ENCODE results near the gene SEC31B. TPM values are rescaled to one million over a fixed set of nuclear protein-coding genes. Genes with fewer than 3 reads are reported as not detected.

The SEC31B gene
- total RNA-seq (2022; extraction: Qiagen RNA extraction; ENCODE audit: low read depth): 2.2 to 3.1 TPM (median 2.5 TPM) in 5 replicates

DNA sequence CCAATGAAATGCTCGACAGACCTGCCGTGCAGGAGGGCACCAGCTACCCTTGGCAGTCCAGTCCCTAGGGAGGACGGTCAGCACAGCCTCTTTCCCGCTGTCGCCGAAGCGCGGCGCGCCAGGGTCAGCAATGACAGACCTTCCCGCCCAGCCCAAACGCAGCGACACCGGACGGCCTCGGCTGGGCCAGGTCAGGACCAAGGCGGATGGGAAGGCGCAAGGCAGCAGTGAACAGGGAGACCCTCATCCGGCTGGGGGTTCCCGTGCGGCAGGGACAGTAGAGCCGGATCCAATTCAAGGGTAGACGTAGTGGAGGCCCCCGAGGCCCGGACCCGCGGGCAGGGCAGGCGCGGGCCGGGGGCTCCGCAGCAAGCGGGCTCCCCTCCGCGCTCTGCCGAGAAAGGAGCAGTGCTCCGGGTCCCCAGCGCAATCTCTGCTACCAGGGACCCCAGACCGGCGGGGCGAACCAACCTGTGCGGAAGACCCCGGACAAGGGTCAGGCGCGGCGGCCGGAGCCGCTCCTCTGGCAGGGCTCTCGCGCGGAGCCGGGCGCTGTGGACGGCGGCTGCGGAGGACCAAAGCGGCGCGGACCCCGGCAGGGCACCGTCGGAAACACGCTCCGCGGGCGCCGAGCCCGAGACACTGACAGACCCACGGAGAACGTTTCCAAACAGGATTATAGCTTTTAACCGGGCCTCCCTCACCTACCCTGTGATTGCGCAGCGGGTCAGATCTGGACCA lies at the start of gene SEC31B:
TSS of gene SEC31B (minus strand) at position 551 of the 741 bp plus-strand sequence. CDS start 2,909 bp downstream, outside the sequence.

GRCh38 chr10:100535715-100536353 lies 16.2 kb upstream of the SEC31B start, which contains the start of gene HIF1AN:
Gene HIF1AN, plus strand, starts transcription at chr10:100535943. Its CDS starts 16 bp downstream, at chr10:100535959.

GRCh38 chr10:100529475-100530298 lies 10.0 kb upstream of the SEC31B start, which contains the start of gene NDUFB8:
Gene NDUFB8, minus strand, starts transcription at chr10:100529871. Its CDS starts 20 bp downstream, at chr10:100529851.

GRCh38 chr10:100462709-100463108 lies 57.0 kb downstream of the SEC31B start, which contains the start of gene WNT8B:
Gene WNT8B, plus strand, starts transcription at chr10:100463009. Its CDS starts 160 bp downstream, at chr10:100463169.

Other genes starting within 250 kb of the SEC31B start
- 96.0 to 127 TPM (median 100 TPM) in 5 replicates for gene BLOC1S2, start 233.2 kb downstream of the SEC31B start, total RNA-seq (2022; extraction: Qiagen RNA extraction; ENCODE audit: low read depth)
- gene PKD2L1, start 189.6 kb downstream of the SEC31B start, total RNA-seq (2022; extraction: Qiagen RNA extraction; ENCODE audit: low read depth): 0.09 to 0.15 TPM in 2 of 5 replicates, not detected in the others
- 147 to 216 TPM (median 184 TPM) in 5 replicates for gene SCD, start 172.6 kb downstream of the SEC31B start, total RNA-seq (2022; extraction: Qiagen RNA extraction; ENCODE audit: low read depth)
- 0.03 to 0.07 TPM in 2 of 5 replicates, not detected in the others for gene WNT8B, start 56.9 kb downstream of the SEC31B start, total RNA-seq (2022; extraction: Qiagen RNA extraction; ENCODE audit: low read depth)
- gene NDUFB8, start 10.0 kb upstream of the SEC31B start, total RNA-seq (2022; extraction: Qiagen RNA extraction; ENCODE audit: low read depth): 268 to 295 TPM (median 293 TPM) in 5 replicates
- 14.7 to 20.1 TPM (median 17.9 TPM) in 5 replicates for gene HIF1AN, start 16.1 kb upstream of the SEC31B start, total RNA-seq (2022; extraction: Qiagen RNA extraction; ENCODE audit: low read depth)
- 0.15 to 0.32 TPM (median 0.23 TPM) in 5 replicates for gene PAX2, start 225.7 kb upstream of the SEC31B start, total RNA-seq (2022; extraction: Qiagen RNA extraction; ENCODE audit: low read depth)

Data from A549 treated with CpdA at 1 μM for 4 hours (cell line).